ENCODE measurements around the gene FUT8.

DNA sequence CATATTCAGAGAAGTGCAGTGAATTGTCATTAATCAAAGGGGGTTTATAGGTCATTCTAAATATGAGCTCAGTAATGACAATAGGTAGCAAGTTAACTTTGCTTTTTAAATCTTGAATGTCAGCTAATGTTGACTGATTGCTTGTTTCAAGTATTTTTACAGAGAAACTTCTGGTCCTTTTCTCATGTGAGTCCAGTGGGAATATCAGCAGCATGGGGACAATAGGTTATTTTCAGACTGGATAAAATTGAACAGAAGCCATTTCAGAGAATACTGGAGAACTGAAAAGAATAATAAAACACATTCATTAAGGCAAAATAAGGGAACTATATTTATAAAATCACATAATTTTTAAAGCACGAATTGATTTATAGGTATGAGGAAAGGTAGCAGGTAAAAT is 78.7 kb downstream of the FUT8 start:
- TF ChIP-seq CTCF (IDR thresholded peaks at IDR 0.05 in 4 of 5, conservative IDR thresholded peaks at IDR 0.05 in 1 of 5) (no peak), POLR2A (IDR thresholded peaks at IDR 0.05) (no peak)

All from gastrocnemius medialis (tissue), 4 donors.